HEK293T (cell line): Measurements from ENCODE around the gene TPSG1.

Source experiments
- CTCF ChIA-PET: fragments of 350-600 bp; formaldehyde crosslinking; extraction: SDS; loops from one replicate; lab custom pipeline; 2021; ENCODE audit warnings: antibody characterized with exemption, inconsistent platforms; lab: Yijun Ruan, JAX
- POLR2A ChIA-PET: fragments of 350-600 bp; formaldehyde crosslinking; extraction: SDS; loops from one replicate; lab custom pipeline; 2020; ENCODE audit warnings: antibody characterized with exemption, inconsistent platforms; lab: Yijun Ruan, JAX
- DNase-seq: peaks from one replicate; pipeline ENCODE4 v3.0.0; 2012; ENCODE audit warnings: mixed read lengths; ENCODE audit errors: extremely low spot score
- ARNT ChIP-seq: fragments of 450-650 bp; IDR thresholded peaks from 2 replicates; pipeline ENCODE4 v1.6.1; 2017; ENCODE audit warnings: mild to moderate bottlenecking
- BHLHE40 ChIP-seq: fragments of 450-650 bp; IDR thresholded peaks from 2 replicates; pipeline ENCODE4 v1.6.1; 2016; ENCODE audit warnings: mild to moderate bottlenecking, moderate library complexity, borderline replicate concordance
- CTBP1 ChIP-seq: fragments of 450-650 bp; IDR thresholded peaks from 2 replicates; pipeline ENCODE4 v1.6.1; 2016; ENCODE audit warnings: borderline replicate concordance
- ELF4 ChIP-seq: fragments of 450-650 bp; IDR thresholded peaks from 2 replicates; pipeline ENCODE4 v1.6.1; 2017; ENCODE audit warnings: antibody characterized with exemption
- FOXA1 ChIP-seq: fragments of 450-650 bp; IDR thresholded peaks from 2 replicates; pipeline ENCODE4 v1.6.1; 2016; ENCODE audit warnings: mild to moderate bottlenecking
- FOXK2 ChIP-seq: fragments of 450-650 bp; IDR thresholded peaks from 2 replicates; pipeline ENCODE4 v1.6.1; 2016; ENCODE audit warnings: mild to moderate bottlenecking
- FOXM1 ChIP-seq: fragments of 450-650 bp; IDR thresholded peaks from 2 replicates; pipeline ENCODE4 v1.6.1; 2017; ENCODE audit warnings: mild to moderate bottlenecking, borderline replicate concordance
- HDGF ChIP-seq: fragments of 450-650 bp; IDR thresholded peaks from 2 replicates; pipeline ENCODE4 v1.6.1; 2017; ENCODE audit warnings: antibody characterized with exemption, borderline replicate concordance
- L3MBTL2 ChIP-seq: fragments of 450-650 bp; conservative IDR thresholded peaks from 2 replicates; pipeline ENCODE4 v1.6.1; 2016; ENCODE audit warnings: mild to moderate bottlenecking
- LEF1 ChIP-seq: fragments of 450-650 bp; IDR thresholded peaks from 2 replicates; pipeline ENCODE4 v1.6.1; 2017; ENCODE audit warnings: mild to moderate bottlenecking, borderline replicate concordance
- NFRKB ChIP-seq: fragments of 450-650 bp; IDR thresholded peaks from 2 replicates; pipeline ENCODE4 v1.6.1; 2016; ENCODE audit warnings: mild to moderate bottlenecking, moderate library complexity
- SP1 ChIP-seq: fragments of 450-650 bp; IDR thresholded peaks from 2 replicates; pipeline ENCODE4 v1.6.1; 2017
- SUZ12 ChIP-seq: fragments of 450-650 bp; IDR thresholded peaks from 2 replicates; pipeline ENCODE4 v1.6.1; 2016; ENCODE audit warnings: mild to moderate bottlenecking
- TARDBP ChIP-seq: fragments of 450-650 bp; IDR thresholded peaks from 2 replicates; pipeline ENCODE4 v1.6.1; 2016
- ZNF384 ChIP-seq: fragments of 450-650 bp; IDR thresholded peaks from 2 replicates; pipeline ENCODE4 v1.6.1; 2016
- TF ChIP-seq, protein P1 (sequence below): fragments of 450-650 bp; IDR thresholded peaks from 2 replicates; pipeline ENCODE4 v1.6.1; 2016

The TPSG1 gene

GRCh38 chr16:1182950-1183907 is 41.8 kb downstream of the TPSG1 start:
- CTCF ChIA-PET, result no interaction called here

DNA sequence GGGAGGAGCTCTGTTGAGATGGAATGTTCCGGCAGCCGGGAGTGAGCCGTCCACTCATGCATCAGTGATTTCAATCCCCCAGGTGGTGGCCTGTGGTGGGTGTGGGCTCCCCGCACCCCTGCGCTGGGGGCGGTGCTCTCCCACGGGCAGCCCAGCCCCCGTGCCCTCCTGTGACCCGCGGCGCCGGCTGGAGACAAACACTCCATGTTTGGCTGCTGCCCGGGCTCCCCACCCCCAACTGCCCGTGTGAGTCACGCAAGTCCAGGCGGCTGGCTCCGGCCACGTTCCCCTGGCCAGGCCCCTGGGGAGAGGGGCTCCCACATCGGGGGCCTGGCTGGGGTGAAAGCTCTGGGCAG is 42.8 kb downstream of the TPSG1 start:
- CTCF ChIA-PET, result no interaction called here
- no peak for DNase-seq
- POLR2A ChIA-PET, result no interaction called here
- no peak for TF ChIP-seq FOXM1
- no peak for TF ChIP-seq SP1
- no peak for TF ChIP-seq L3MBTL2
- TF ChIP-seq NFRKB, result no peak
- no peak for TF ChIP-seq ZNF384

More at GRCh38 chr16:1182950-1183907, 41.8 kb downstream of the TPSG1 start:
- TF ChIP-seq CTBP1 (no peak), FOXK2 (no peak), ELF4 (no peak), FOXM1 (no peak), SP1 (no peak), ZNF384 (no peak), SUZ12 (no peak), HDGF (no peak), L3MBTL2 (no peak), FOXA1 (no peak), BHLHE40 (no peak), NFRKB (no peak), TARDBP (no peak), LEF1 (no peak), ARNT (no peak)
- TF ChIP-seq, protein P1, sequence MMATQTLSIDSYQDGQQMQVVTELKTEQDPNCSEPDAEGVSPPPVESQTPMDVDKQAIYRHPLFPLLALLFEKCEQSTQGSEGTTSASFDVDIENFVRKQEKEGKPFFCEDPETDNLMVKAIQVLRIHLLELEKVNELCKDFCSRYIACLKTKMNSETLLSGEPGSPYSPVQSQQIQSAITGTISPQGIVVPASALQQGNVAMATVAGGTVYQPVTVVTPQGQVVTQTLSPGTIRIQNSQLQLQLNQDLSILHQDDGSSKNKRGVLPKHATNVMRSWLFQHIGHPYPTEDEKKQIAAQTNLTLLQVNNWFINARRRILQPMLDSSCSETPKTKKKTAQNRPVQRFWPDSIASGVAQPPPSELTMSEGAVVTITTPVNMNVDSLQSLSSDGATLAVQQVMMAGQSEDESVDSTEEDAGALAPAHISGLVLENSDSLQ, result no peak
- POLR2A ChIA-PET, result no interaction called here
- peak; percentile 35 for DNase-seq

GRCh38 chr16:1181404-1182315 is 43.4 kb downstream of the TPSG1 start:
- no peak for DNase-seq
- ChIA-PET POLR2A (no interaction called here), CTCF (interaction anchor here (1.1 kb wide), 2 partner anchors 9 to 69 kb away, joined by 3 read pairs; no protein-coding TSS in a partner anchor)
- TF ChIP-seq FOXA1, result no peak
- TF ChIP-seq FOXK2, result no peak
- TF ChIP-seq LEF1, result no peak
- TF ChIP-seq ZNF384, result no peak
- TF ChIP-seq L3MBTL2, result no peak
- no peak for TF ChIP-seq ARNT
- TF ChIP-seq FOXM1, result no peak
- no peak for TF ChIP-seq HDGF
- TF ChIP-seq, protein P1, result no peak
- no peak for TF ChIP-seq BHLHE40
- no peak for TF ChIP-seq NFRKB
- TF ChIP-seq TARDBP, result no peak
- no peak for TF ChIP-seq CTBP1
- TF ChIP-seq SUZ12, result no peak
- TF ChIP-seq ELF4, result no peak
- no peak for TF ChIP-seq SP1

- no peak for DNase-seq
- TF ChIP-seq SP1, result no peak
- no peak for TF ChIP-seq ELF4
- no peak for TF ChIP-seq LEF1
- no peak for TF ChIP-seq CTBP1
- TF ChIP-seq L3MBTL2, result no peak
- TF ChIP-seq, protein P1, result no peak
- TF ChIP-seq NFRKB, result no peak
- TF ChIP-seq FOXA1, result no peak
- no peak for TF ChIP-seq TARDBP
- no peak for TF ChIP-seq FOXK2
- TF ChIP-seq ARNT, result no peak
- TF ChIP-seq ZNF384, result no peak
- no peak for TF ChIP-seq HDGF
- no peak for TF ChIP-seq BHLHE40
- TF ChIP-seq FOXM1, result no peak
- ChIA-PET POLR2A (no interaction called here), CTCF (interaction anchor here (1.1 kb wide), 2 partner anchors 8 to 68 kb away, joined by 3 read pairs; no protein-coding TSS in a partner anchor)
These were observed 44.3 kb downstream of the TPSG1 start for GRCh38 chr16:1180549-1181403.
